ENCODE measurements around the gene PRMT1. TPM values are rescaled to one million over a fixed set of nuclear protein-coding genes. Genes with fewer than 3 reads are reported as not detected.
"Not testable (repeated sequence)": the region's sequence is repeated elsewhere in the genome, so short reads cannot be mapped to it uniquely, and the experiment has no call there.

Gene PRMT1
- total RNA-seq, 2 donors from 2014 or later = 183 to 345 TPM

- no peak for ATAC-seq (replicated peaks)
- Mint-ChIP-seq H3K27ac (no peak overlapping the region), H3K27me3 (peaks cover 6% of the 10 kb centered on the region), H3K9me3 (no peaks in the 10 kb centered on the region), H3K4me1 (peaks cover 1% of the 10 kb centered on the region), H3K4me3 (no peak overlapping the region), H3K36me3 (ENCODE audit: low read depth) (no peaks in the 10 kb centered on the region)
Observed at GRCh38 chr19:49704888-49705642, 28.0 kb downstream of the PRMT1 start.

GRCh38 chr19:49705919-49706318, 28.8 kb downstream of the PRMT1 start:
- no peak overlapping the region for H3K4me3 Mint-ChIP-seq
- H3K27ac Mint-ChIP-seq = no peak overlapping the region
- ATAC-seq (replicated peaks) = no peak
- peaks cover 9% of the 10 kb centered on the region for H3K27me3 Mint-ChIP-seq
- H3K36me3 Mint-ChIP-seq (ENCODE audit: low read depth) = no peaks in the 10 kb centered on the region
- H3K9me3 Mint-ChIP-seq = no peaks in the 10 kb centered on the region
- peaks cover 5% of the 10 kb centered on the region for H3K4me1 Mint-ChIP-seq

- ATAC-seq (replicated peaks) = no peak
- H3K4me3 Mint-ChIP-seq = no peak overlapping the region
- H3K9me3 Mint-ChIP-seq = no peaks in the 10 kb centered on the region
- peaks cover 5% of the 10 kb centered on the region for H3K4me1 Mint-ChIP-seq
- no peak overlapping the region for H3K27ac Mint-ChIP-seq
- no peaks in the 10 kb centered on the region for H3K36me3 Mint-ChIP-seq (ENCODE audit: low read depth)
- H3K27me3 Mint-ChIP-seq = peaks cover 9% of the 10 kb centered on the region
Observed at GRCh38 chr19:49710372-49710951, 33.4 kb downstream of the PRMT1 start.

- ATAC-seq (replicated peaks) = no peak
- no peaks in the 10 kb centered on the region for H3K9me3 Mint-ChIP-seq
- H3K27ac Mint-ChIP-seq = no peak overlapping the region
- no peak overlapping the region for H3K4me3 Mint-ChIP-seq
- peaks cover 9% of the 10 kb centered on the region for H3K27me3 Mint-ChIP-seq
- peaks cover 5% of the 10 kb centered on the region for H3K4me1 Mint-ChIP-seq
- H3K36me3 Mint-ChIP-seq (ENCODE audit: low read depth) = no peaks in the 10 kb centered on the region
Observed at GRCh38 chr19:49712397-49712859, 35.4 kb downstream of the PRMT1 start.

GRCh38 chr19:49713236-49713845, 36.3 kb downstream of the PRMT1 start:
- Mint-ChIP-seq H3K4me3 (no peak overlapping the region), H3K36me3 (ENCODE audit: low read depth) (no peaks in the 10 kb centered on the region), H3K4me1 (peaks cover 5% of the 10 kb centered on the region), H3K27me3 (peaks cover 9% of the 10 kb centered on the region), H3K27ac (no peak overlapping the region), H3K9me3 (no peaks in the 10 kb centered on the region)
- ATAC-seq (replicated peaks) = no peak

GRCh38 chr19:49716154-49716553, 39.1 kb downstream of the PRMT1 start:
- H3K9me3 Mint-ChIP-seq = no peaks in the 10 kb centered on the region
- no peak overlapping the region for H3K4me3 Mint-ChIP-seq
- ATAC-seq (replicated peaks) = peak; percentile 59
- H3K36me3 Mint-ChIP-seq (ENCODE audit: low read depth) = no peaks in the 10 kb centered on the region
- H3K4me1 Mint-ChIP-seq = no peaks in the 10 kb centered on the region
- no peaks in the 10 kb centered on the region for H3K27me3 Mint-ChIP-seq
- peak overlapping the region; percentile 71 for H3K27ac Mint-ChIP-seq

- no peaks in the 10 kb centered on the region for H3K4me1 Mint-ChIP-seq
- H3K27me3 Mint-ChIP-seq = no peaks in the 10 kb centered on the region
- H3K4me3 Mint-ChIP-seq = no peak overlapping the region
- H3K9me3 Mint-ChIP-seq = no peaks in the 10 kb centered on the region
- ATAC-seq (replicated peaks) = no peak
- H3K36me3 Mint-ChIP-seq (ENCODE audit: low read depth) = no peaks in the 10 kb centered on the region
- no peak overlapping the region for H3K27ac Mint-ChIP-seq
Observed at GRCh38 chr19:49718511-49718910, 41.4 kb downstream of the PRMT1 start.

GRCh38 chr19:49718991-49719390, 41.9 kb downstream of the PRMT1 start:
- Mint-ChIP-seq H3K4me1 (no peaks in the 10 kb centered on the region), H3K4me3 (no peak overlapping the region), H3K27ac (no peak overlapping the region), H3K36me3 (ENCODE audit: low read depth) (no peaks in the 10 kb centered on the region), H3K9me3 (no peaks in the 10 kb centered on the region), H3K27me3 (no peaks in the 10 kb centered on the region)
- no peak for ATAC-seq (replicated peaks)

- not testable (repeated sequence) for H3K4me1 Mint-ChIP-seq; H3K9me3 Mint-ChIP-seq; H3K36me3 Mint-ChIP-seq (ENCODE audit: low read depth); H3K27me3 Mint-ChIP-seq; H3K27ac Mint-ChIP-seq; ATAC-seq (replicated peaks); H3K4me3 Mint-ChIP-seq
Observed at GRCh38 chr19:49719420-49719819, 42.3 kb downstream of the PRMT1 start.

- ATAC-seq (replicated peaks) = no peak
- Mint-ChIP-seq H3K36me3 (ENCODE audit: low read depth) (no peaks in the 10 kb centered on the region), H3K9me3 (no peaks in the 10 kb centered on the region), H3K4me1 (no peaks in the 10 kb centered on the region), H3K27me3 (peaks cover 3% of the 10 kb centered on the region), H3K4me3 (no peak overlapping the region), H3K27ac (no peak overlapping the region)
Observed at GRCh38 chr19:49727217-49728030, 50.4 kb downstream of the PRMT1 start.

- Mint-ChIP-seq H3K4me3 (no peak overlapping the region), H3K27me3 (peaks cover 3% of the 10 kb centered on the region), H3K27ac (no peak overlapping the region), H3K36me3 (ENCODE audit: low read depth) (no peaks in the 10 kb centered on the region), H3K9me3 (no peaks in the 10 kb centered on the region), H3K4me1 (no peaks in the 10 kb centered on the region)
- ATAC-seq (replicated peaks) = no peak
Observed at GRCh38 chr19:49730166-49730565, 53.1 kb downstream of the PRMT1 start.

Other genes starting within 250 kb of the PRMT1 start
- gene SLC17A7, start 235.7 kb upstream of the PRMT1 start, total RNA-seq = under 1 TPM in 1 of 2 donors, not detected in 1; 0.40 TPM
- gene PIH1D1, start 225.5 kb upstream of the PRMT1 start, total RNA-seq = 100 to 1,000 TPM; 183 to 194 TPM
- 10 to 100 TPM; 15.5 to 39.1 TPM for gene ALDH16A1, start 224.0 kb upstream of the PRMT1 start, total RNA-seq
- gene FLT3LG, start 203.1 kb upstream of the PRMT1 start, total RNA-seq = 10 to 100 TPM; 77.2 to 92.8 TPM
- 1,000 to 10,000 TPM; 3,905 to 4,763 TPM for gene RPL13A, start 189.7 kb upstream of the PRMT1 start, total RNA-seq
- 1,000 to 10,000 TPM; 2,381 to 3,085 TPM for gene RPS11, start 180.8 kb upstream of the PRMT1 start, total RNA-seq
- 10 to 100 TPM; 11.1 to 15.8 TPM for gene FCGRT, start 164.6 kb upstream of the PRMT1 start, total RNA-seq
- 10 to 100 TPM in 1 of 2 donors, 1 to 10 TPM in 1; 1.2 to 11.8 TPM for gene RCN3, start 149.3 kb upstream of the PRMT1 start, total RNA-seq
- 100 to 1,000 TPM; 101 to 103 TPM for gene NOSIP, start 96.7 kb upstream of the PRMT1 start, total RNA-seq
- gene PRRG2, start 96.0 kb upstream of the PRMT1 start, total RNA-seq = 10 to 100 TPM in 1 of 2 donors, 1 to 10 TPM in 1; 3.8 to 12.3 TPM
- gene PRR12, start 86.1 kb upstream of the PRMT1 start, total RNA-seq = 10 to 100 TPM; 27.2 to 27.8 TPM
- 10 to 100 TPM in 1 of 2 donors, 1 to 10 TPM in 1; 7.6 to 14.3 TPM for gene RRAS, start 37.1 kb upstream of the PRMT1 start, total RNA-seq
- 10 to 100 TPM; 53.8 to 60.5 TPM for gene SCAF1, start 35.1 kb upstream of the PRMT1 start, total RNA-seq
- gene IRF3, start 11.4 kb upstream of the PRMT1 start, total RNA-seq = 100 to 1,000 TPM; 150 to 218 TPM
- 10 to 100 TPM; 61.1 to 80.5 TPM for gene BCL2L12, start 11.3 kb upstream of the PRMT1 start, total RNA-seq
- gene ADM5, start 12.3 kb downstream of the PRMT1 start, total RNA-seq = 1 to 10 TPM; 8.5 to 8.6 TPM
- 1 to 10 TPM in 1 of 2 donors, under 1 TPM in 1; 0.93 to 4.3 TPM for gene CPT1C, start 13.8 kb downstream of the PRMT1 start, total RNA-seq
- under 1 TPM; 0.32 to 0.45 TPM for gene TSKS, start 86.0 kb downstream of the PRMT1 start, total RNA-seq
- gene AP2A1, start 89.7 kb downstream of the PRMT1 start, total RNA-seq = 10 to 100 TPM; 77.5 to 87.0 TPM
- 10 to 100 TPM; 15.5 to 19.1 TPM for gene FUZ, start 136.0 kb downstream of the PRMT1 start, total RNA-seq
- gene MED25, start 141.0 kb downstream of the PRMT1 start, total RNA-seq = 10 to 100 TPM; 55.6 to 56.1 TPM
- gene PTOV1, start 173.9 kb downstream of the PRMT1 start, total RNA-seq = 100 to 1,000 TPM in 1 of 2 donors, 10 to 100 TPM in 1; 82.7 to 109 TPM
- 100 to 1,000 TPM; 100 to 111 TPM for gene PNKP, start 190.3 kb downstream of the PRMT1 start, total RNA-seq
- gene AKT1S1, start 200.1 kb downstream of the PRMT1 start, total RNA-seq = 10 to 100 TPM; 33.8 to 72.8 TPM
- gene TBC1D17, start 200.4 kb downstream of the PRMT1 start, total RNA-seq = 10 to 100 TPM; 21.4 to 57.4 TPM
- 100 to 1,000 TPM in 1 of 2 donors, 10 to 100 TPM in 1; 42.0 to 177 TPM for gene IL4I1, start 219.6 kb downstream of the PRMT1 start, total RNA-seq

All from activated T-helper 17 cell treated with anti-CD3 and anti-CD28 coated beads, Interleukin-2, amount 50 U/mL, for 72 hours (primary cell).